GM18511 (cell line): ENCODE measurements around the gene PRKAR2A.
"Not testable (repeated sequence)": the region's sequence is repeated elsewhere in the genome, so short reads cannot be mapped to it uniquely, and the experiment has no call there.

Source experiments
- ATAC-seq: cut with Tn5 transposase; IDR thresholded peaks from one replicate; pipeline ENCODE4 v1.9.1; 2021; ENCODE audit warnings: mild to moderate bottlenecking, moderate library complexity; ENCODE audit not compliant: unreplicated experiment

PRKAR2A gene

GRCh38 chr3:48734541-48734940 is 113.1 kb downstream of the PRKAR2A start:
- ATAC-seq, result not testable (repeated sequence)

- not testable (repeated sequence) for ATAC-seq
Observed at GRCh38 chr3:48733752-48734518, 113.7 kb downstream of the PRKAR2A start.

- ATAC-seq, result no peak
Observed at GRCh38 chr3:48727511-48727910, 120.2 kb downstream of the PRKAR2A start.

- not testable (repeated sequence) for ATAC-seq
Observed at GRCh38 chr3:48725185-48725855, 122.4 kb downstream of the PRKAR2A start.

GRCh38 chr3:48723725-48724124 is 123.9 kb downstream of the PRKAR2A start:
- no peak for ATAC-seq

GRCh38 chr3:48723293-48723692 is 124.4 kb downstream of the PRKAR2A start:
- not testable (repeated sequence) for ATAC-seq

GRCh38 chr3:48716982-48717746 is 130.5 kb downstream of the PRKAR2A start, which contains the start of gene IP6K2:
Gene IP6K2 (minus strand): TSS chr3:48717221. CDS start chr3:48695291, 21,930 bp downstream.
- peak; percentile 95 for ATAC-seq

GRCh38 chr3:48716508-48716981 is 131.1 kb downstream of the PRKAR2A start:
- ATAC-seq, result no peak

GRCh38 chr3:48715174-48715800 is 132.4 kb downstream of the PRKAR2A start:
- ATAC-seq, result no peak

GRCh38 chr3:48711727-48712126 is 135.9 kb downstream of the PRKAR2A start:
- no peak for ATAC-seq

- ATAC-seq, result no peak
Observed at GRCh38 chr3:48709051-48709461, 138.6 kb downstream of the PRKAR2A start.

GRCh38 chr3:48708481-48708889 is 139.2 kb downstream of the PRKAR2A start:
- no peak for ATAC-seq

- no peak for ATAC-seq
Observed at GRCh38 chr3:48707157-48707556, 140.5 kb downstream of the PRKAR2A start.

- no peak for ATAC-seq
Observed at GRCh38 chr3:48702320-48702920, 145.3 kb downstream of the PRKAR2A start.

GRCh38 chr3:48700731-48701405 is 146.8 kb downstream of the PRKAR2A start:
- no peak for ATAC-seq

GRCh38 chr3:48698891-48699290 is 148.8 kb downstream of the PRKAR2A start:
- ATAC-seq, result no peak

GRCh38 chr3:48697952-48698351 is 149.7 kb downstream of the PRKAR2A start:
- no peak for ATAC-seq

GRCh38 chr3:48696601-48697000 is 151.1 kb downstream of the PRKAR2A start:
- ATAC-seq, result no peak
